K562 (cell line): ENCODE results near the gene LPIN3. TPM values are rescaled to one million over a fixed set of nuclear protein-coding genes. Genes with fewer than 3 reads are reported as not detected.

Experiments
- ATAC-seq: fragments of 200-7000 bp; cut with Tn5 transposase; 3 replicates; pipeline ENCODE4 v1.9.1; 2020; ENCODE audit warnings: moderate library complexity
- BruUV-seq: library from RNA; stranded (reverse); fragments of 400-500 nt; replicated peaks from 2 replicates; lab custom pipeline; 2021; lab: Mats Ljungman, UMichigan
- CTCF ChIA-PET: fragments of 300-600 bp; formaldehyde crosslinking; extraction: SDS; loops from one replicate; lab custom pipeline; 2021; ENCODE audit warnings: low intra/inter-chr PET ratio; lab: Yijun Ruan, JAX
- POLR2A ChIA-PET: fragments of 300-600, 350-650 bp; sonication (Branson Sonifier 250); formaldehyde crosslinking; extraction: SDS; loops from one replicate; lab custom pipeline; 2021; ENCODE audit warnings: antibody characterized with exemption, inconsistent platforms; lab: Yijun Ruan, JAX
- DNase-seq, 4 experiments: peaks; one replicate each; pipeline versions ENCODE4 v3.0.0 to v3.0.0-alpha.2; 2011 to 2018; ENCODE audit warnings: low spot score in 3 of 4, mixed read lengths in 3 of 4; ENCODE audit errors: extremely low read depth in 1 of 4
- FAIRE-seq: peaks from 2 replicates; lab custom pipeline; 2011; peaks lifted over from hg19 to GRCh38; lab: Jason Lieb, UNC
- H2AFZ ChIP-seq: 2 replicates; pipeline ENCODE4 v1.6.0; 2011; ENCODE audit warnings: low read depth, low read length, control low read depth, inconsistent platforms
- H3K27ac ChIP-seq: fragments of 200-600 bp; 3 replicates; pipeline ENCODE4 v1.8.0; 2011; ENCODE audit warnings: low read depth, mild to moderate bottlenecking, control low read depth, inconsistent platforms, low read length, moderate library complexity, mixed read lengths; ENCODE audit errors: extremely low read depth
- H3K27me3 ChIP-seq, 2 experiments: fragments of 300-600 bp in 1 of 2; 2 replicates in 1 of 2; 3 replicates in 1 of 2; pipeline versions ENCODE4 v1.6.0 to v1.8.0; 2011; ENCODE audit warnings: inconsistent platforms in 2 of 2, low read length in 2 of 2, mild to moderate bottlenecking in 1 of 2, mixed read lengths in 1 of 2, moderate library complexity in 1 of 2; ENCODE audit not compliant: control insufficient read depth in 2 of 2, insufficient read depth in 2 of 2
- H3K36me3 ChIP-seq: fragments of 300-600 bp; 3 replicates; pipeline ENCODE4 v1.8.0; 2011; ENCODE audit warnings: mild to moderate bottlenecking, low read length, inconsistent platforms; ENCODE audit not compliant: control insufficient read depth, insufficient read depth
- H3K4me1 ChIP-seq, 2 experiments: fragments of 200-600 bp in 1 of 2; replicated peaks in 1 of 2; 2 replicates in 1 of 2; 3 replicates in 1 of 2; pipeline versions ENCODE4 v1.5.1 to v1.8.0; 2011; ENCODE audit warnings: inconsistent platforms in 2 of 2, low read length in 2 of 2, mild to moderate bottlenecking in 1 of 2, mixed read lengths in 1 of 2, moderate library complexity in 1 of 2; ENCODE audit not compliant: control insufficient read depth in 2 of 2, insufficient read depth in 2 of 2
- H3K4me2 ChIP-seq: 2 replicates; pipeline ENCODE4 v1.6.1; 2011; ENCODE audit warnings: low read length, control low read depth, inconsistent platforms, mixed read lengths; ENCODE audit not compliant: insufficient read depth
- H3K4me3 ChIP-seq: fragments of 200-600 bp; sonication (generic), shearing (Covaris generic); 2 replicates; pipeline ENCODE4 v1.5.1; 2016; ENCODE audit warnings: control low read depth, inconsistent platforms
- H3K79me2 ChIP-seq: fragments of 200-600 bp; 3 replicates; pipeline ENCODE4 v1.8.0; 2011; ENCODE audit warnings: low read length, inconsistent platforms; ENCODE audit not compliant: control insufficient read depth, insufficient read depth
- H3K9ac ChIP-seq, 2 experiments: 2 replicates each; pipeline versions ENCODE4 v1.6.0 to v1.6.1; 2011; ENCODE audit warnings: low read depth in 2 of 2, low read length in 2 of 2, control low read depth in 1 of 2, inconsistent platforms in 1 of 2, mild to moderate bottlenecking in 1 of 2, mixed read lengths in 1 of 2; ENCODE audit not compliant: insufficient read depth in 1 of 2
- H3K9me1 ChIP-seq: one replicate; pipeline ENCODE4 v1.6.0; 2011; ENCODE audit warnings: inconsistent platforms, mild to moderate bottlenecking, low read length, moderate library complexity; ENCODE audit not compliant: control insufficient read depth, insufficient read depth
- H3K9me3 ChIP-seq: replicated peaks from 2 replicates; pipeline ENCODE4 v1.5.1; 2011; ENCODE audit warnings: low read depth, low read length, inconsistent platforms; ENCODE audit not compliant: control insufficient read depth, insufficient read depth
- H4K20me1 ChIP-seq: replicated peaks from 2 replicates; pipeline ENCODE4 v1.6.1; 2011; ENCODE audit warnings: low read length, inconsistent platforms, mixed read lengths; ENCODE audit not compliant: control insufficient read depth, insufficient read depth
- BHLHE40 ChIP-seq: IDR thresholded peaks from 2 replicates; pipeline ENCODE4 v1.6.1; 2011; ENCODE audit warnings: low read length, improper control_type of control experiment
- CCAR2 ChIP-seq: fragments of 200-400 bp; formaldehyde crosslinking; IDR thresholded peaks from 2 replicates; pipeline ENCODE4 v1.6.1; 2017; ENCODE audit warnings: mild to moderate bottlenecking, low read depth, low read length
- CXXC5 ChIP-seq: fragments of 250-450 bp; sonication (Bioruptor Pico); IDR thresholded peaks from 2 replicates; pipeline ENCODE4 v1.8.0; 2022; ENCODE audit warnings: inconsistent platforms, mild to moderate bottlenecking, moderate library complexity
- L3MBTL2 ChIP-seq: fragments of 450-650 bp; IDR thresholded peaks from 2 replicates; pipeline ENCODE4 v1.6.1; 2016; ENCODE audit warnings: mild to moderate bottlenecking, moderate library complexity
- RCOR1 ChIP-seq, 2 experiments: IDR thresholded peaks; 2 replicates each; pipeline ENCODE4 v1.6.1; 2012; ENCODE audit warnings: low read depth in 2 of 2, low read length in 2 of 2, borderline replicate concordance in 1 of 2, improper control_type of control experiment in 1 of 2
- USF2 ChIP-seq: sonication (generic); formaldehyde crosslinking; IDR thresholded peaks from 2 replicates; pipeline ENCODE4 v1.5.0; 2020; ENCODE audit warnings: missing genetic modification reagents
- WGBS: fragments of 100-300 bp; shearing (Covaris generic); methylation state at CpG from one replicate; pipeline ENCODE4 v1.1.6; 2016; ENCODE audit warnings: low coverage, mixed read lengths; ENCODE audit not compliant: insufficient coverage; ENCODE audit errors: missing lambda C conversion rate; 5-methylcytosine and 5-hydroxymethylcytosine counted together
- in situ Hi-C: fragments of 300-500 bp; cut with MboI; formaldehyde crosslinking; loops from 4 replicates; pipeline ENCODE4 v1.15.0; 2018; ENCODE audit warnings: inconsistent platforms, mixed read lengths
- intact Hi-C: fragments of 100-400 bp; cut with micrococcal nuclease; formaldehyde crosslinking; loops from 2 replicates; pipeline ENCODE4 v1.14.2; 2022
- polyA plus RNA-seq, 8 experiments: library from polyadenylated mRNA; depleted of rRNA in 4 of 8; stranded (reverse) in 5 of 8; unstranded in 3 of 8; fragments of >200 nt; fragmentation: Nextera tagmentation in 2 of 8; fragmentation: Illumina TruSeq in 1 of 8; extraction: Ambion mirVana in 2 of 8; extraction: Trizol in 1 of 8; gene quantifications; 2 replicates each; pipeline versions ENCODE4 v1.2.1 to v1.2.3, GENCODE V29; 2011 to 2014; ENCODE audit warnings: inconsistent platforms in 1 of 8, missing spikeins in 1 of 8
- total RNA-seq, 7 experiments: library from RNA; depleted of rRNA in 6 of 7; stranded (reverse); fragments of >200 nt in 6 of 7; fragmentation: Illumina TruSeq in 2 of 7; extraction: Trizol in 2 of 7; gene quantifications; 2 replicates each; pipeline versions ENCODE4 v1.2.1 to v1.2.3, GENCODE V29; 2011 to 2021; ENCODE audit warnings: low replicate concordance in 1 of 7
- TF ChIP-seq, protein P1 (sequence below), 2 experiments: IDR thresholded peaks; 2 replicates each; pipeline ENCODE4 v1.6.1; 2011; ENCODE audit warnings: borderline replicate concordance in 1 of 2, control low read depth in 1 of 2, low read depth in 1 of 2, low read length in 1 of 2, mild to moderate bottlenecking in 1 of 2, mixed read lengths in 1 of 2, moderate library complexity in 1 of 2; ENCODE audit not compliant: insufficient read depth in 1 of 2, insufficient read length in 1 of 2, poor library complexity in 1 of 2, severe bottlenecking in 1 of 2; ENCODE audit errors: extremely low read depth in 1 of 2
- TF ChIP-seq, protein P2 (sequence below): fragments of 450-650 bp; IDR thresholded peaks from 2 replicates; pipeline ENCODE4 v1.6.1; 2016; ENCODE audit warnings: mild to moderate bottlenecking, moderate library complexity

LPIN3 gene
- total and polyA plus RNA-seq, 9 of the 15 experiments (the other 6 are each of a cell fraction or from before 2014, with no cell fraction given) = 2.2 to 10.4 (median 5.9) TPM

DNA sequence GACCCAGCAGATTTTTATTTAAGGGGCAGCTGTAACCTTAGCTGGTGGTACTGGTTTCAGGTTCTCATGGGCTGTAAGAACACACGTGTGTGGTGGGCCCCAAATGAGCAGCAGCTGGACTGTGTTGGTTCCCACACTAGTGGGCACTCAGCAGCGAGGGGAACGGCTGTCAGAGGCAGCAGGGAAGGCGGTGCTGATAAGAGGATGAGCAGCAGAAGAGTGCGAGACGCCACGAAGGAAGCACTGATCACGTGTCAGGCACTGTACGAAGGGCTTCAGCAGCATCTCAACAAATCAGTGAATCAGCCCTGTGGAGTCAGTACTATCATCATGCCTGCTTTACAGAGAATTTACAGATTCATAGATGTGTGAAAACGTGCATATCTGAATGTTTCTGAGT, 67.0 kb downstream of the LPIN3 start:
- no peak overlapping the region for H3K27ac ChIP-seq
- POLR2A ChIA-PET = no interaction called here
- H3K4me1 ChIP-seq = peaks cover 0 to 4% of the 10 kb centered on the region in 2 experiments; a peak in 3 of 5 replicates
- H3K4me3 ChIP-seq = no peak overlapping the region
- DNase-seq (peak in 3 of 4 experiments; percentile 26 to 53 (median 27)), ATAC-seq (peak; percentile 72; the same call in 2 of the 3 replicates), FAIRE-seq (peak; percentile 35)
- peak overlapping the region in 1 of 2 experiments; percentile 71; a peak in 2 of 4 replicates for H3K9ac ChIP-seq
- H3K79me2 ChIP-seq = no peaks in the 10 kb centered on the region
- peaks cover 68% of the 10 kb centered on the region; the same call in 2 of the 3 replicates for H3K36me3 ChIP-seq
- H4K20me1 ChIP-seq = no peaks in the 10 kb centered on the region; the same call in 1 of the 2 replicates
- H3K27me3 ChIP-seq = no peaks in the 10 kb centered on the region
- 21% methylated on average over 10 of the region's 10 CpGs for WGBS
- in situ Hi-C loops (no loop called here), intact Hi-C loops (no loop called here)
- H2AFZ ChIP-seq = no peak overlapping the region
- no peaks in the 10 kb centered on the region for H3K9me1 ChIP-seq
- H3K4me2 ChIP-seq = no peak overlapping the region
- CTCF ChIA-PET = no interaction called here
- no peaks in the 10 kb centered on the region for H3K9me3 ChIP-seq
- no TSS peak for BruUV-seq
- TF ChIP-seq BHLHE40 = peak; percentile 75
- peak; percentile 82 for TF ChIP-seq L3MBTL2
- TF ChIP-seq CCAR2 = no peak
- TF ChIP-seq, protein P1, sequence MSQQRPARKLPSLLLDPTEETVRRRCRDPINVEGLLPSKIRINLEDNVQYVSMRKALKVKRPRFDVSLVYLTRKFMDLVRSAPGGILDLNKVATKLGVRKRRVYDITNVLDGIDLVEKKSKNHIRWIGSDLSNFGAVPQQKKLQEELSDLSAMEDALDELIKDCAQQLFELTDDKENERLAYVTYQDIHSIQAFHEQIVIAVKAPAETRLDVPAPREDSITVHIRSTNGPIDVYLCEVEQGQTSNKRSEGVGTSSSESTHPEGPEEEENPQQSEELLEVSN (IDR thresholded peaks at IDR 0.05; ENCODE audit: borderline replicate concordance in 1 of 2, extremely low read depth in 1 of 2, insufficient read depth in 1 of 2, insufficient read length in 1 of 2, low read depth in 1 of 2, low read length in 1 of 2, poor library complexity in 1 of 2, severe bottlenecking in 1 of 2) = peak in 1 of 2 experiments; percentile 51
- TF ChIP-seq, protein P2, sequence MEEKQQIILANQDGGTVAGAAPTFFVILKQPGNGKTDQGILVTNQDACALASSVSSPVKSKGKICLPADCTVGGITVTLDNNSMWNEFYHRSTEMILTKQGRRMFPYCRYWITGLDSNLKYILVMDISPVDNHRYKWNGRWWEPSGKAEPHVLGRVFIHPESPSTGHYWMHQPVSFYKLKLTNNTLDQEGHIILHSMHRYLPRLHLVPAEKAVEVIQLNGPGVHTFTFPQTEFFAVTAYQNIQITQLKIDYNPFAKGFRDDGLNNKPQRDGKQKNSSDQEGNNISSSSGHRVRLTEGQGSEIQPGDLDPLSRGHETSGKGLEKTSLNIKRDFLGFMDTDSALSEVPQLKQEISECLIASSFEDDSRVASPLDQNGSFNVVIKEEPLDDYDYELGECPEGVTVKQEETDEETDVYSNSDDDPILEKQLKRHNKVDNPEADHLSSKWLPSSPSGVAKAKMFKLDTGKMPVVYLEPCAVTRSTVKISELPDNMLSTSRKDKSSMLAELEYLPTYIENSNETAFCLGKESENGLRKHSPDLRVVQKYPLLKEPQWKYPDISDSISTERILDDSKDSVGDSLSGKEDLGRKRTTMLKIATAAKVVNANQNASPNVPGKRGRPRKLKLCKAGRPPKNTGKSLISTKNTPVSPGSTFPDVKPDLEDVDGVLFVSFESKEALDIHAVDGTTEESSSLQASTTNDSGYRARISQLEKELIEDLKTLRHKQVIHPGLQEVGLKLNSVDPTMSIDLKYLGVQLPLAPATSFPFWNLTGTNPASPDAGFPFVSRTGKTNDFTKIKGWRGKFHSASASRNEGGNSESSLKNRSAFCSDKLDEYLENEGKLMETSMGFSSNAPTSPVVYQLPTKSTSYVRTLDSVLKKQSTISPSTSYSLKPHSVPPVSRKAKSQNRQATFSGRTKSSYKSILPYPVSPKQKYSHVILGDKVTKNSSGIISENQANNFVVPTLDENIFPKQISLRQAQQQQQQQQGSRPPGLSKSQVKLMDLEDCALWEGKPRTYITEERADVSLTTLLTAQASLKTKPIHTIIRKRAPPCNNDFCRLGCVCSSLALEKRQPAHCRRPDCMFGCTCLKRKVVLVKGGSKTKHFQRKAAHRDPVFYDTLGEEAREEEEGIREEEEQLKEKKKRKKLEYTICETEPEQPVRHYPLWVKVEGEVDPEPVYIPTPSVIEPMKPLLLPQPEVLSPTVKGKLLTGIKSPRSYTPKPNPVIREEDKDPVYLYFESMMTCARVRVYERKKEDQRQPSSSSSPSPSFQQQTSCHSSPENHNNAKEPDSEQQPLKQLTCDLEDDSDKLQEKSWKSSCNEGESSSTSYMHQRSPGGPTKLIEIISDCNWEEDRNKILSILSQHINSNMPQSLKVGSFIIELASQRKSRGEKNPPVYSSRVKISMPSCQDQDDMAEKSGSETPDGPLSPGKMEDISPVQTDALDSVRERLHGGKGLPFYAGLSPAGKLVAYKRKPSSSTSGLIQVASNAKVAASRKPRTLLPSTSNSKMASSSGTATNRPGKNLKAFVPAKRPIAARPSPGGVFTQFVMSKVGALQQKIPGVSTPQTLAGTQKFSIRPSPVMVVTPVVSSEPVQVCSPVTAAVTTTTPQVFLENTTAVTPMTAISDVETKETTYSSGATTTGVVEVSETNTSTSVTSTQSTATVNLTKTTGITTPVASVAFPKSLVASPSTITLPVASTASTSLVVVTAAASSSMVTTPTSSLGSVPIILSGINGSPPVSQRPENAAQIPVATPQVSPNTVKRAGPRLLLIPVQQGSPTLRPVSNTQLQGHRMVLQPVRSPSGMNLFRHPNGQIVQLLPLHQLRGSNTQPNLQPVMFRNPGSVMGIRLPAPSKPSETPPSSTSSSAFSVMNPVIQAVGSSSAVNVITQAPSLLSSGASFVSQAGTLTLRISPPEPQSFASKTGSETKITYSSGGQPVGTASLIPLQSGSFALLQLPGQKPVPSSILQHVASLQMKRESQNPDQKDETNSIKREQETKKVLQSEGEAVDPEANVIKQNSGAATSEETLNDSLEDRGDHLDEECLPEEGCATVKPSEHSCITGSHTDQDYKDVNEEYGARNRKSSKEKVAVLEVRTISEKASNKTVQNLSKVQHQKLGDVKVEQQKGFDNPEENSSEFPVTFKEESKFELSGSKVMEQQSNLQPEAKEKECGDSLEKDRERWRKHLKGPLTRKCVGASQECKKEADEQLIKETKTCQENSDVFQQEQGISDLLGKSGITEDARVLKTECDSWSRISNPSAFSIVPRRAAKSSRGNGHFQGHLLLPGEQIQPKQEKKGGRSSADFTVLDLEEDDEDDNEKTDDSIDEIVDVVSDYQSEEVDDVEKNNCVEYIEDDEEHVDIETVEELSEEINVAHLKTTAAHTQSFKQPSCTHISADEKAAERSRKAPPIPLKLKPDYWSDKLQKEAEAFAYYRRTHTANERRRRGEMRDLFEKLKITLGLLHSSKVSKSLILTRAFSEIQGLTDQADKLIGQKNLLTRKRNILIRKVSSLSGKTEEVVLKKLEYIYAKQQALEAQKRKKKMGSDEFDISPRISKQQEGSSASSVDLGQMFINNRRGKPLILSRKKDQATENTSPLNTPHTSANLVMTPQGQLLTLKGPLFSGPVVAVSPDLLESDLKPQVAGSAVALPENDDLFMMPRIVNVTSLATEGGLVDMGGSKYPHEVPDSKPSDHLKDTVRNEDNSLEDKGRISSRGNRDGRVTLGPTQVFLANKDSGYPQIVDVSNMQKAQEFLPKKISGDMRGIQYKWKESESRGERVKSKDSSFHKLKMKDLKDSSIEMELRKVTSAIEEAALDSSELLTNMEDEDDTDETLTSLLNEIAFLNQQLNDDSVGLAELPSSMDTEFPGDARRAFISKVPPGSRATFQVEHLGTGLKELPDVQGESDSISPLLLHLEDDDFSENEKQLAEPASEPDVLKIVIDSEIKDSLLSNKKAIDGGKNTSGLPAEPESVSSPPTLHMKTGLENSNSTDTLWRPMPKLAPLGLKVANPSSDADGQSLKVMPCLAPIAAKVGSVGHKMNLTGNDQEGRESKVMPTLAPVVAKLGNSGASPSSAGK = peak; percentile 62
- TF ChIP-seq CXXC5 (CRISPR knock-in tag) = 0 out of 2 replicates have a peak, but pooled peaks have one; percentile 48
- peak; percentile 51; the same call in 1 of the 2 replicates for TF ChIP-seq USF2 (CRISPR knock-in tag)
- TF ChIP-seq RCOR1 (IDR thresholded peaks at IDR 0.05; ENCODE audit: borderline replicate concordance in 1 of 2, low read depth in 2 of 2, low read length in 2 of 2) = peak in 1 of 2 experiments; percentile 52; a peak in 1 of 4 replicates
